Neural cell (in vitro differentiated cells): ENCODE results near the gene CADPS2.

Experiments used
- EP300 ChIP-seq: fragments of 450-650 bp; conservative IDR thresholded peaks from 2 replicates; pipeline ENCODE4 v1.6.1; 2014; ENCODE audit warnings: antibody characterized with exemption, mild to moderate bottlenecking, moderate library complexity; ENCODE audit not compliant: poor library complexity, severe bottlenecking
- EZH2 ChIP-seq: fragments of 200-600, 300-800 bp; shearing (Covaris generic), sonication (generic); IDR thresholded peaks from 2 replicates; pipeline ENCODE4 v1.6.1; 2014; ENCODE audit warnings: antibody characterized with exemption, low read length, borderline replicate concordance, mild to moderate bottlenecking; ENCODE audit not compliant: insufficient read depth, poor library complexity, severe bottlenecking
- MXI1 ChIP-seq: fragments of 450-650 bp; conservative IDR thresholded peaks from 2 replicates; pipeline ENCODE4 v1.6.1; 2014; ENCODE audit warnings: antibody characterized with exemption, mild to moderate bottlenecking; ENCODE audit not compliant: poor library complexity, severe bottlenecking
- POLR2AphosphoS5 ChIP-seq: IDR thresholded peaks from 2 replicates; pipeline ENCODE4 v1.6.1; 2012
- RAD21 ChIP-seq: fragments of 450-650 bp; conservative IDR thresholded peaks from 2 replicates; pipeline ENCODE4 v1.6.1; 2014; ENCODE audit warnings: antibody characterized with exemption, mild to moderate bottlenecking, moderate library complexity
- SMC3 ChIP-seq: fragments of 450-650 bp; conservative IDR thresholded peaks from 2 replicates; pipeline ENCODE4 v1.6.1; 2014; ENCODE audit warnings: antibody characterized with exemption, mild to moderate bottlenecking, moderate library complexity; ENCODE audit not compliant: poor library complexity
- TAF1 ChIP-seq: IDR thresholded peaks from 2 replicates; pipeline ENCODE4 v1.6.1; 2012; ENCODE audit warnings: low read depth
- TF ChIP-seq, protein P1 (sequence below): fragments of 450-650 bp; IDR thresholded peaks from 2 replicates; pipeline ENCODE4 v1.5.1; 2014; ENCODE audit warnings: antibody characterized with exemption, mild to moderate bottlenecking, moderate library complexity; ENCODE audit not compliant: poor library complexity, severe bottlenecking
- TF ChIP-seq, protein P2 (sequence below): IDR thresholded peaks from 2 replicates; pipeline ENCODE4 v1.6.1; 2012; ENCODE audit warnings: borderline replicate concordance

DNA sequence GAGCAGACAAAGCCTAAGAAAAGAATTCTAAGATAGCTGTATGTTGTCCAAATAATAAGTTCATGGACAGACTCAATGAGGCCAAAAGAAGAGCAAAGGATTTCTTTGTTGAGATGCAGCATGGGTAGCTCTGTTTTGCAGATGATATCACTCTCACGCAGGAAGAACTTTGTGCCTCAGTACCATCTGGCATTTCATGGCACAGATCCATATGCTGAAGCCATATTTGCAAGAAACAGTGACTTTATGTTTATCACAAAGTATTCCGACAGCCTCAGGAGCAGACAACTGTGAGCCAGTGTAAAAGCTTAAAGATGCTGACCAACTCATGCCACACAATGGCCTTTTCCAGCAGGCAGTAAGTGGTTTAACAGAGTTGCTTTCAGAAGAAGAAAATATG lies 138.1 kb downstream of the CADPS2 start:
- TF ChIP-seq, protein P1, sequence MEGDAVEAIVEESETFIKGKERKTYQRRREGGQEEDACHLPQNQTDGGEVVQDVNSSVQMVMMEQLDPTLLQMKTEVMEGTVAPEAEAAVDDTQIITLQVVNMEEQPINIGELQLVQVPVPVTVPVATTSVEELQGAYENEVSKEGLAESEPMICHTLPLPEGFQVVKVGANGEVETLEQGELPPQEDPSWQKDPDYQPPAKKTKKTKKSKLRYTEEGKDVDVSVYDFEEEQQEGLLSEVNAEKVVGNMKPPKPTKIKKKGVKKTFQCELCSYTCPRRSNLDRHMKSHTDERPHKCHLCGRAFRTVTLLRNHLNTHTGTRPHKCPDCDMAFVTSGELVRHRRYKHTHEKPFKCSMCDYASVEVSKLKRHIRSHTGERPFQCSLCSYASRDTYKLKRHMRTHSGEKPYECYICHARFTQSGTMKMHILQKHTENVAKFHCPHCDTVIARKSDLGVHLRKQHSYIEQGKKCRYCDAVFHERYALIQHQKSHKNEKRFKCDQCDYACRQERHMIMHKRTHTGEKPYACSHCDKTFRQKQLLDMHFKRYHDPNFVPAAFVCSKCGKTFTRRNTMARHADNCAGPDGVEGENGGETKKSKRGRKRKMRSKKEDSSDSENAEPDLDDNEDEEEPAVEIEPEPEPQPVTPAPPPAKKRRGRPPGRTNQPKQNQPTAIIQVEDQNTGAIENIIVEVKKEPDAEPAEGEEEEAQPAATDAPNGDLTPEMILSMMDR = no peak
- TF ChIP-seq EZH2 (no peak), TAF1 (no peak), EP300 (no peak), POLR2AphosphoS5 (no peak), RAD21 (no peak), SMC3 (no peak), MXI1 (no peak)
- TF ChIP-seq, protein P2, sequence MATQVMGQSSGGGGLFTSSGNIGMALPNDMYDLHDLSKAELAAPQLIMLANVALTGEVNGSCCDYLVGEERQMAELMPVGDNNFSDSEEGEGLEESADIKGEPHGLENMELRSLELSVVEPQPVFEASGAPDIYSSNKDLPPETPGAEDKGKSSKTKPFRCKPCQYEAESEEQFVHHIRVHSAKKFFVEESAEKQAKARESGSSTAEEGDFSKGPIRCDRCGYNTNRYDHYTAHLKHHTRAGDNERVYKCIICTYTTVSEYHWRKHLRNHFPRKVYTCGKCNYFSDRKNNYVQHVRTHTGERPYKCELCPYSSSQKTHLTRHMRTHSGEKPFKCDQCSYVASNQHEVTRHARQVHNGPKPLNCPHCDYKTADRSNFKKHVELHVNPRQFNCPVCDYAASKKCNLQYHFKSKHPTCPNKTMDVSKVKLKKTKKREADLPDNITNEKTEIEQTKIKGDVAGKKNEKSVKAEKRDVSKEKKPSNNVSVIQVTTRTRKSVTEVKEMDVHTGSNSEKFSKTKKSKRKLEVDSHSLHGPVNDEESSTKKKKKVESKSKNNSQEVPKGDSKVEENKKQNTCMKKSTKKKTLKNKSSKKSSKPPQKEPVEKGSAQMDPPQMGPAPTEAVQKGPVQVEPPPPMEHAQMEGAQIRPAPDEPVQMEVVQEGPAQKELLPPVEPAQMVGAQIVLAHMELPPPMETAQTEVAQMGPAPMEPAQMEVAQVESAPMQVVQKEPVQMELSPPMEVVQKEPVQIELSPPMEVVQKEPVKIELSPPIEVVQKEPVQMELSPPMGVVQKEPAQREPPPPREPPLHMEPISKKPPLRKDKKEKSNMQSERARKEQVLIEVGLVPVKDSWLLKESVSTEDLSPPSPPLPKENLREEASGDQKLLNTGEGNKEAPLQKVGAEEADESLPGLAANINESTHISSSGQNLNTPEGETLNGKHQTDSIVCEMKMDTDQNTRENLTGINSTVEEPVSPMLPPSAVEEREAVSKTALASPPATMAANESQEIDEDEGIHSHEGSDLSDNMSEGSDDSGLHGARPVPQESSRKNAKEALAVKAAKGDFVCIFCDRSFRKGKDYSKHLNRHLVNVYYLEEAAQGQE = no peak
